ENCODE data around the gene ERBB4.

- no peak for TF ChIP-seq CTCF (IDR thresholded peaks at IDR 0.05 in 2 of 3, conservative IDR thresholded peaks at IDR 0.05 in 1 of 3; ENCODE audit: control insufficient read depth in 2 of 3, extremely low read depth in 1 of 3, insufficient read depth in 1 of 3, low read depth in 3 of 3, low read length in 3 of 3)
- no peak for TF ChIP-seq BACH1 (IDR thresholded peaks at IDR 0.05; ENCODE audit: borderline replicate concordance)
- no peak for TF ChIP-seq CHD2 (IDR thresholded peaks at IDR 0.05; ENCODE audit: borderline replicate concordance, low read depth, low read length)
- no peak for TF ChIP-seq YY1 (IDR thresholded peaks at IDR 0.05; ENCODE audit: low read depth, low read length)
- TF ChIP-seq ZBTB40 (IDR thresholded peaks at IDR 0.05; ENCODE audit: borderline replicate concordance), result no peak
- TF ChIP-seq MXI1 (IDR thresholded peaks at IDR 0.05; ENCODE audit: low read depth, low read length), result no peak
- no peak for TF ChIP-seq GABPA (IDR thresholded peaks at IDR 0.05; ENCODE audit: low read depth)
- TF ChIP-seq CEBPB (IDR thresholded peaks at IDR 0.05; ENCODE audit: borderline replicate concordance in 1 of 2, low read depth in 2 of 2, low read length in 2 of 2), result no peak
- no peak for TF ChIP-seq SREBF2 (IDR thresholded peaks at IDR 0.05; ENCODE audit: low read length)
- TF ChIP-seq PAX5 (IDR thresholded peaks at IDR 0.05; ENCODE audit: borderline replicate concordance, low read depth, low read length), result no peak
- no peak for TF ChIP-seq PBX3 (IDR thresholded peaks at IDR 0.05; ENCODE audit: insufficient replicate concordance, low read depth, low read length)
- no peak for TF ChIP-seq PAX8 (IDR thresholded peaks at IDR 0.05)
Measured at GRCh38 chr2:212526059-212526458, 12.5 kb downstream of the ERBB4 start.
